Neural progenitor cell (in vitro differentiated cells): ENCODE results near the gene FBN2. TPM values are rescaled to one million over a fixed set of nuclear protein-coding genes. Genes with fewer than 3 reads are reported as not detected.

ENCODE experiments used
- DNase-seq: peaks from one replicate; pipeline ENCODE4 v3.0.0-alpha.2; 2016; ENCODE audit warnings: low spot score
- H2AFZ ChIP-seq: fragments of 200-600 bp; sonication (generic); replicated peaks from 2 replicates; pipeline ENCODE4 v1.6.1; 2016; ENCODE audit warnings: antibody characterized with exemption
- H3F3A ChIP-seq: fragments of 200-600 bp; sonication (generic); 2 replicates; pipeline ENCODE4 v1.6.1; 2016; ENCODE audit warnings: antibody characterized with exemption, low read depth
- H3K27ac ChIP-seq: fragments of 200-600 bp; sonication (generic); 2 replicates; pipeline ENCODE4 v1.5.1; 2016; ENCODE audit warnings: mild to moderate bottlenecking
- H3K27me3 ChIP-seq: fragments of 200-600 bp; sonication (generic); 2 replicates; pipeline ENCODE4 v1.6.1; 2016; ENCODE audit warnings: mild to moderate bottlenecking, moderate library complexity
- H3K36me3 ChIP-seq: fragments of 200-600 bp; sonication (generic); 2 replicates; pipeline ENCODE4 v1.5.1; 2016
- H3K4me1 ChIP-seq: fragments of 200-600 bp; sonication (generic); 2 replicates; pipeline ENCODE4 v1.6.1; 2016; ENCODE audit warnings: mixed run types
- H3K4me2 ChIP-seq: fragments of 200-600 bp; sonication (generic); 2 replicates; pipeline ENCODE4 v1.6.1; 2016
- H3K4me3 ChIP-seq: fragments of 200-600 bp; sonication (generic); 2 replicates; pipeline ENCODE4 v1.5.1; 2016
- H3K79me2 ChIP-seq: fragments of 200-600 bp; sonication (generic); 2 replicates; pipeline ENCODE4 v1.6.1; 2016; ENCODE audit warnings: low read depth
- H3K9ac ChIP-seq: fragments of 200-600 bp; sonication (generic); 2 replicates; pipeline ENCODE4 v1.6.1; 2016
- H3K9me3 ChIP-seq: fragments of 200-600 bp; sonication (generic); 2 replicates; pipeline ENCODE4 v1.5.1; 2016; ENCODE audit warnings: low read depth
- H4K20me1 ChIP-seq: fragments of 200-600 bp; sonication (generic); 2 replicates; pipeline ENCODE4 v1.6.1; 2016; ENCODE audit warnings: low read depth
- H3K27ac Mint-ChIP-seq: 3 replicates; pipeline ENCODE4 v1.8.0; 2021; ENCODE audit warnings: mixed read lengths
- H3K27me3 Mint-ChIP-seq: 2 replicates; pipeline ENCODE4 v1.8.0; 2022; ENCODE audit warnings: low read depth, mild to moderate bottlenecking, inconsistent platforms, moderate library complexity, mixed read lengths; ENCODE audit not compliant: insufficient read depth
- H3K36me3 Mint-ChIP-seq: 3 replicates; pipeline ENCODE4 v1.8.0; 2021; ENCODE audit warnings: mixed read lengths
- H3K4me1 Mint-ChIP-seq: 3 replicates; pipeline ENCODE4 v1.8.0; 2021; ENCODE audit warnings: mixed read lengths
- H3K4me3 Mint-ChIP-seq: 3 replicates; pipeline ENCODE4 v1.8.0; 2021; ENCODE audit warnings: mild to moderate bottlenecking, moderate library complexity, mixed read lengths
- H3K9me3 Mint-ChIP-seq: 3 replicates; pipeline ENCODE4 v1.8.0; 2020; ENCODE audit warnings: mixed read lengths
- EZH2 ChIP-seq: fragments of 200-600 bp; sonication (generic); IDR thresholded peaks from 2 replicates; pipeline ENCODE4 v1.6.1; 2017; ENCODE audit warnings: antibody characterized with exemption, mild to moderate bottlenecking, moderate library complexity
- EZH2phosphoT487 ChIP-seq: fragments of 200-600 bp; sonication (generic); IDR thresholded peaks from 2 replicates; pipeline ENCODE4 v1.6.1; 2017; ENCODE audit warnings: antibody characterized with exemption
- total RNA-seq: library from RNA; depleted of rRNA; stranded (reverse); fragments of >200 nt; gene quantifications from 2 replicates; pipeline ENCODE4 v1.2.3, GENCODE V29; 2015; ENCODE audit warnings: low replicate concordance
- TF ChIP-seq, protein P1 (sequence below): fragments of 200-600 bp; sonication (generic); IDR thresholded peaks from 2 replicates; pipeline ENCODE4 v1.5.1; 2017; ENCODE audit warnings: antibody characterized with exemption, mild to moderate bottlenecking

The FBN2 gene
- total RNA-seq, 1 donor from 2014 or later, result 88.1 TPM

- no peaks in the 10 kb centered on the region for H3K9me3 ChIP-seq
- H2AFZ ChIP-seq, result no peak overlapping the region
- no peak overlapping the region for H3K9ac ChIP-seq
- peaks cover 3% of the 10 kb centered on the region for H3K4me1 Mint-ChIP-seq
- H3K4me3 Mint-ChIP-seq, result no peak overlapping the region
- DNase-seq, result no peak
- no peak overlapping the region for H3K27ac ChIP-seq
- H3K36me3 ChIP-seq, result no peaks in the 10 kb centered on the region
- no peak overlapping the region for H3K4me3 ChIP-seq
- no peak overlapping the region for H3K27ac Mint-ChIP-seq
- no peaks in the 10 kb centered on the region for H3K4me1 ChIP-seq
- H4K20me1 ChIP-seq, result no peaks in the 10 kb centered on the region
- no peaks in the 10 kb centered on the region for H3K79me2 ChIP-seq
- no peaks in the 10 kb centered on the region for H3F3A ChIP-seq
- TF ChIP-seq EZH2phosphoT487 (no peak), EZH2 (no peak)
- TF ChIP-seq, protein P1, sequence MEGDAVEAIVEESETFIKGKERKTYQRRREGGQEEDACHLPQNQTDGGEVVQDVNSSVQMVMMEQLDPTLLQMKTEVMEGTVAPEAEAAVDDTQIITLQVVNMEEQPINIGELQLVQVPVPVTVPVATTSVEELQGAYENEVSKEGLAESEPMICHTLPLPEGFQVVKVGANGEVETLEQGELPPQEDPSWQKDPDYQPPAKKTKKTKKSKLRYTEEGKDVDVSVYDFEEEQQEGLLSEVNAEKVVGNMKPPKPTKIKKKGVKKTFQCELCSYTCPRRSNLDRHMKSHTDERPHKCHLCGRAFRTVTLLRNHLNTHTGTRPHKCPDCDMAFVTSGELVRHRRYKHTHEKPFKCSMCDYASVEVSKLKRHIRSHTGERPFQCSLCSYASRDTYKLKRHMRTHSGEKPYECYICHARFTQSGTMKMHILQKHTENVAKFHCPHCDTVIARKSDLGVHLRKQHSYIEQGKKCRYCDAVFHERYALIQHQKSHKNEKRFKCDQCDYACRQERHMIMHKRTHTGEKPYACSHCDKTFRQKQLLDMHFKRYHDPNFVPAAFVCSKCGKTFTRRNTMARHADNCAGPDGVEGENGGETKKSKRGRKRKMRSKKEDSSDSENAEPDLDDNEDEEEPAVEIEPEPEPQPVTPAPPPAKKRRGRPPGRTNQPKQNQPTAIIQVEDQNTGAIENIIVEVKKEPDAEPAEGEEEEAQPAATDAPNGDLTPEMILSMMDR, result no peak
- H3K4me2 ChIP-seq, result no peak overlapping the region
- H3K27me3 ChIP-seq, result no peaks in the 10 kb centered on the region
- H3K9me3 Mint-ChIP-seq, result peaks cover 3% of the 10 kb centered on the region
- H3K27me3 Mint-ChIP-seq, result no peaks in the 10 kb centered on the region
- no peaks in the 10 kb centered on the region for H3K36me3 Mint-ChIP-seq
These were observed 310.0 kb downstream of the FBN2 start for GRCh38 chr5:128228008-128228407.

DNA sequence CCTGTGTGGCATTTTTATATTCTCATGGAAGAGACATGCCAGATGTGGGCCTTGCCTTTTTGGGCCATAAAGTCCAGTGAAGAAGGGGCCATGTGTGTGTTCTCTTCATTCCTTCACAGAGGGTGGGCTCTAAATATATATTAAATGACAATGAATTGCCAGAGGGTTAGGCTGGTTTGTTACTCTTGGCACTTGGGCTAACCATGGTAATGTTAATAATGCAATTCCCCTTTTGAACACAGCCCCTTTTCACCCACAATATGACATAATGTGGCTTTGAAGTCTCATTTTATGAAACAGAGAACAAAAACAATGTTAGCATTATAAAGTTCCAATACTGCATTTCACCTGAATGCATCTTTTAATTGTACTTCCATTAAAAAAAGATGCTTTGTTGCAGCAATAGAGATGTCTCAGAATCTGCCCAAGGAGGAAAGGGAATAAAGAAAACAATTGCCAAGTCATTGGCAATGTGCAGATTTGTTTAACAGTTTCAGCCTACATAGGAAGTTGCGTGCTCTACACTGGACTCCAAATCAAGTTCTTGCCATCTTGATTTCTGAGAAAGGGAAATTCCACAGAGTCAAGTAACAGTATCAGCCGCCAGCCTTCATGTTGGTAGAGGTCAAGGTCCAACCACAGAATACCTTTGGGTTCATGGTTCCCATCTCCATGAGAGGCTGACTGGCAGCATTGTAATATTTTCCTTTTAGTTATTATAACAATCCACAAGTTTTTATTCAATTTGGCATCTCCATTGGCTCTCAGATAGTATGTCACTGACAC, 312.6 kb downstream of the FBN2 start:
- Histone ChIP-seq H3F3A (no peaks in the 10 kb centered on the region), H3K27ac (no peak overlapping the region), H3K4me2 (no peak overlapping the region), H3K9ac (no peak overlapping the region), H3K36me3 (no peaks in the 10 kb centered on the region), H3K27me3 (no peaks in the 10 kb centered on the region), H3K4me1 (no peaks in the 10 kb centered on the region), H4K20me1 (no peaks in the 10 kb centered on the region), H3K9me3 (no peaks in the 10 kb centered on the region), H2AFZ (no peak overlapping the region), H3K4me3 (no peak overlapping the region), H3K79me2 (no peaks in the 10 kb centered on the region)
- TF ChIP-seq EZH2phosphoT487 (no peak), EZH2 (no peak)
- TF ChIP-seq, protein P1, result no peak
- Mint-ChIP-seq H3K36me3 (no peaks in the 10 kb centered on the region), H3K4me1 (peaks cover 3% of the 10 kb centered on the region), H3K27me3 (no peaks in the 10 kb centered on the region), H3K4me3 (no peak overlapping the region), H3K9me3 (no peaks in the 10 kb centered on the region), H3K27ac (no peak overlapping the region)
- DNase-seq, result no peak

GRCh38 chr5:128224336-128224735, 313.7 kb downstream of the FBN2 start:
- H3K4me1 Mint-ChIP-seq, result peaks cover 3% of the 10 kb centered on the region
- TF ChIP-seq EZH2 (no peak), EZH2phosphoT487 (no peak)
- TF ChIP-seq, protein P1, result no peak
- no peak overlapping the region for H2AFZ ChIP-seq

More at GRCh38 chr5:128224336-128224735, 313.7 kb downstream of the FBN2 start:
- no peak overlapping the region for H3K27ac ChIP-seq
- DNase-seq, result no peak
- H3K9me3 Mint-ChIP-seq, result no peaks in the 10 kb centered on the region
- no peaks in the 10 kb centered on the region for H3K27me3 Mint-ChIP-seq
- no peak overlapping the region for H3K27ac Mint-ChIP-seq
- H3K79me2 ChIP-seq, result no peaks in the 10 kb centered on the region
- H3K4me1 ChIP-seq, result no peaks in the 10 kb centered on the region
- no peak overlapping the region for H3K9ac ChIP-seq
- H3K36me3 Mint-ChIP-seq, result no peaks in the 10 kb centered on the region
- H3K36me3 ChIP-seq, result no peaks in the 10 kb centered on the region
- H3K4me2 ChIP-seq, result no peak overlapping the region
- H3K4me3 Mint-ChIP-seq, result no peak overlapping the region
- H3K9me3 ChIP-seq, result no peaks in the 10 kb centered on the region
- no peaks in the 10 kb centered on the region for H3K27me3 ChIP-seq
- no peak overlapping the region for H3K4me3 ChIP-seq
- H4K20me1 ChIP-seq, result no peaks in the 10 kb centered on the region
- H3F3A ChIP-seq, result no peaks in the 10 kb centered on the region
